Measurements from ENCODE around the gene HSD3B2. TPM values are rescaled to one million over a fixed set of nuclear protein-coding genes. Genes with fewer than 3 reads are reported as not detected.

The HSD3B2 gene
- total RNA-seq = not detected

DNA sequence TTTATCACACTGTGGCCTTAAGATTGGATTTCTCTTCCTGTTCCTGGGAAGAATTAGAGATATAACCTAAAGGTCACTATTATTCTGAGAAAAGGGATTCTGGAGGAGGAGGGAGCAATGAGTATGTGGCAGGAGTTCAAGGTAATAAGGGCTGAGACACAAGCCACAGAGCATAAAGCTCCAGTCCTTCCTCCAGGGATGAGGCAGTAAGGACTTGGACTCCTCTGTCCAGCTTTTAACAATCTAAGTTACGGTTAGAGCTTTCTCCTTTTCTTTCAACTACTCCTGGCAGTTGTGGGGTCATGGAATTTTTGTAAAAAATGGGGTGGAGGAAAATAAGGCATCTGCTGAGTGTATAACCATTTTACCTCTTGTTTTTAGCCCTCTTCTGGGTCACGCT is at the start of gene HSD3B2:
Gene HSD3B2 (plus strand): TSS at position 201 of the 400 bp plus-strand sequence. CDS start 270 bp downstream, outside the sequence.

DNA sequence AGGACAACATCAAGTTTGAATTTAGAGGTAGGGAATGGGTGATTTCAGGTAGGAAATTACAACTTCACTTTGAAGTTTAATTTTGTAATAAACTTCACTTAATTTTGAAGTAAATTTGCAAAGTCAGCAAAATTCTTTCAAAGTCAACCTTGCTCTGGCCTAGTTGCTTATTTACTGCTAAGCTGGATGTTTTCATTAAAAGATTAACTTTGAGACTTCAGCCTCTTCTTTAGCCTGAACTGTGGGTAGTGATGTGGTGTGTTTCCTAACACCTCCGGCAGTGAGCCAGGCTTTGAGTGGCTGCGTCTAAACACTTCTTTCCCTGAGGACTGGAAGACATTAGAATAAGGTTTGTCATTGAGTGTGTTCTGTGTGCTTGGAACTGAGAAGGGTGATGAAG is 46.4 kb upstream of the HSD3B2 start, which contains the start of gene HAO2:
Gene HAO2 (plus strand): TSS at position 232 of the 400 bp plus-strand sequence. CDS start 12,301 bp downstream, outside the sequence.

Other genes with a start within 250 kb of the HSD3B2 start
- not detected for gene HAO2, start 46.4 kb upstream of the HSD3B2 start, total RNA-seq
- gene HSD3B1, start 92.1 kb downstream of the HSD3B2 start, total RNA-seq = not detected
- gene ZNF697, start 233.1 kb downstream of the HSD3B2 start, total RNA-seq = 18.4 TPM

Data from camera-type eye (tissue), 1 donor.